Measurements from ENCODE around the gene FAM89B. TPM values are rescaled to one million over a fixed set of nuclear protein-coding genes. Genes with fewer than 3 reads are reported as not detected.

Gene FAM89B
- total RNA-seq, 2 experiments from 2014 or later = 32.0 to 33.6 TPM

DNA sequence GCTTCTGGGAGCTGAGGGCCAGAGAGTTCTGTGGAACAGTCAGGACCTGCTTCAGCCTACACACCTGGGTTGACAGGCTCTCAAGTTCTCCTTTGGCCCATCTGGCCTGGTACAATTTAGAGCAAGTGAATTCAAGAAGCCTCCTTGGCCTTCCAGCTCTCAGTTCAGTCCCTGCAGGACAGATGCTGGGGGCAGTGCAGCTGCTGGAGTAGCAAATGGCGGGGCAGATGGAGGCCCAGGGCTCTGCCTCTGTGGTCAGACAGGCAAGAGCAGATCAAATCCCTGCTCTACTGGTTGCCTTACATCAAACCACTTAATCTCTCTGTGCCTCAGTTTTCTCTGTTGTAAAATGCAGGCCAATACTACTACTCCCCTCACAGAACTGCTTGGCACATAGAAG lies 31.9 kb downstream of the FAM89B start:
- no peaks in the 10 kb centered on the region for H3K27me3 Mint-ChIP-seq (ENCODE audit: low read depth)
- DNase-seq (no peak), ATAC-seq (no peak)
- H3K4me1 Mint-ChIP-seq (ENCODE audit: low read depth) = peaks cover 11% of the 10 kb centered on the region
- no peak overlapping the region for H3K4me3 Mint-ChIP-seq
- H3K27ac Mint-ChIP-seq = no peak overlapping the region
- H3K9me3 Mint-ChIP-seq (ENCODE audit: insufficient read depth) = no peaks in the 10 kb centered on the region
- ChIA-PET CTCF (interaction anchor here (0.9 to 2.9 kb wide), 4 partner anchors 10 to 64 kb away, joined by 3 to 13 read pairs (median 3); no protein-coding TSS in a partner anchor), POLR2A (no interaction called here)
- peaks cover 52% of the 10 kb centered on the region for H3K36me3 Mint-ChIP-seq (ENCODE audit: low read depth)

DNA sequence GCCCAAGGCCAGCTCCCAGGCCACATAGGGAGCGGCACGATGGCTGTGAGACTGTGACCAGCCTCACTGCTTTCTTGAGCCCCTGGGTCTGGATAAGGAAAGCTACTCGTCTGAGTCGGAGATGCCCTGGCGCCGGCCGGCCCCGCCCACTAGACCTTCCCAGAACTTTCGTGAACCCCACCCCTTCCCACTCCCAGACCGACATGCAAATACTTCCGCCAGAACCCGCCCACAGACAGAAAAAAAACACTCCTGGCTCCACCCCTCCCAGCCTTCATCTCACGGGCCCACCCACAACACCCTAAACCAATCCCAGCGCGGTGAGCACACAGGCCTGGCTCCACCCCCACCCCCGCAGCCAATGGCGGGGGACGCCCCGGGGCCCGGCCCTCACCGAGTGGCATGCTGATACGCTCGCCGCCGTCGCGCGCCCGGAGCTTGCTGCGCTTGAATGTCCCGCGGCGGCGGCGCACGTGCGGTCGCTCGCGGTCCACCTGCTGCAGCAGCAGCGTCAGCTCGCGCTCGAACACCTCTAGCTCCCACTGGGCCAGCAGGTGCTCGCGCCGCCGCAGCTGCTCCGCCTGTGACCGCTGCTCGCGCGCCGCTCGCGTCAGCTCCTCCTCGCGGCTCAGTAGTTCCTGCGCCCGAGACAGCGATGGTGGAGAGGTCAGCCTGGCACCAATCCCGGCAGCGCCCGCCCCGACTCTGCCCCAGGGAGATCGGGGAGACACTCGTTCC lies 34.7 kb downstream of the FAM89B start:
- Mint-ChIP-seq H3K4me3 (no peak overlapping the region), H3K9me3 (ENCODE audit: insufficient read depth) (no peaks in the 10 kb centered on the region), H3K27ac (no peak overlapping the region), H3K36me3 (ENCODE audit: low read depth) (peaks cover 59% of the 10 kb centered on the region), H3K4me1 (ENCODE audit: low read depth) (peaks cover 36% of the 10 kb centered on the region), H3K27me3 (ENCODE audit: low read depth) (no peaks in the 10 kb centered on the region)
- DNase-seq (no peak), ATAC-seq (peak; percentile 52)
- CTCF ChIA-PET = interaction anchor here (1.0 to 1.6 kb wide), 2 partner anchors 13 to 19 kb away, joined by 3 to 7 read pairs; no protein-coding TSS in a partner anchor
- POLR2A ChIA-PET = interaction anchor here (1.2 kb wide), 1 partner anchor 18 kb away, joined by 3 read pairs; no protein-coding TSS in a partner anchor

DNA sequence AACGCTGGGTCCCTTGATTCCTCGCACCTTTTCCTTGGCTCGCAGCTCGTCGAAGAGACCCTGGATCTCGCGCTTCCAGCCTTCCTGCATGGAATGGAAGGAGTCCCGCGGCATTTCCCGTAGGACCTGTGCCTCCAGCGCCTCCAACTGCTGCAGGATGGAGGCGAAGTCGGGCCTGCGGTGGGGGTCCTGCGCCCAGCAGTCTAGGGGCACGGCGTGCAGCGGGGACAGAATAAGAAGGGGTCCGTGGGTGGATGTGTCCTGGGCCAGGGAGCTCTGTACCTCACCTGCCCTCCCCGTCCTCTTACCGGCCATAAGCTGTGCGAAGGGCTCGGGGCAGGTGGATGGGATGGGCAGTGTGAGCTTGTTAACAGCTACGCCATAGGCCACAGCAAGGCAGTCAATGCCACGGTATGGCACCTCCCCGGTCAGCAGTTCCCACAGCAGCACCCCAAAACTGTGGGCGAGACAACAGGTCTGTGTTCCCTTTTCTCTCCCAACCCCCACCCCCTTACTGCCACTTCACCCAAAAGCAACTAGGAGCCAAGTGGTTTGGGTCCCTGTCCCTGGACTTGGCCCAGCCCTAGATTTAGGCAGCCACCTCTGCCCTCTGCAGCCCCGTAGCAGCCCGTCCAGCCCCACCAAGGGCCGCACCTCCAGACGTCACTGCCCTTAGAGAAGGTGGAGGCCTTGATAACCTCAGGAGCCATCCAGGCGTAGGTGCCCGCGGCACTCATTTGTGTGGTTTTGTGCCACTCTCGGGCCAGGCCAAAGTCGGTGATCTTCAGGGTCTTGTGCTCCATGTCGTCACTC lies 35.5 kb downstream of the FAM89B start:
- DNase-seq = no peak
- H3K4me1 Mint-ChIP-seq (ENCODE audit: low read depth) = peaks cover 44% of the 10 kb centered on the region
- peaks cover 64% of the 10 kb centered on the region for H3K36me3 Mint-ChIP-seq (ENCODE audit: low read depth)
- ChIA-PET CTCF (interaction anchor here (1.0 to 1.6 kb wide), 2 partner anchors 14 to 20 kb away, joined by 3 to 7 read pairs; no protein-coding TSS in a partner anchor), POLR2A (interaction anchor here (1.2 kb wide), 1 partner anchor 18 kb away, joined by 3 read pairs; no protein-coding TSS in a partner anchor)
- no peak for ATAC-seq
- H3K27ac Mint-ChIP-seq = peak overlapping the region; percentile 39
- no peaks in the 10 kb centered on the region for H3K9me3 Mint-ChIP-seq (ENCODE audit: insufficient read depth)
- H3K27me3 Mint-ChIP-seq (ENCODE audit: low read depth) = no peaks in the 10 kb centered on the region
- H3K4me3 Mint-ChIP-seq = no peak overlapping the region

DNA sequence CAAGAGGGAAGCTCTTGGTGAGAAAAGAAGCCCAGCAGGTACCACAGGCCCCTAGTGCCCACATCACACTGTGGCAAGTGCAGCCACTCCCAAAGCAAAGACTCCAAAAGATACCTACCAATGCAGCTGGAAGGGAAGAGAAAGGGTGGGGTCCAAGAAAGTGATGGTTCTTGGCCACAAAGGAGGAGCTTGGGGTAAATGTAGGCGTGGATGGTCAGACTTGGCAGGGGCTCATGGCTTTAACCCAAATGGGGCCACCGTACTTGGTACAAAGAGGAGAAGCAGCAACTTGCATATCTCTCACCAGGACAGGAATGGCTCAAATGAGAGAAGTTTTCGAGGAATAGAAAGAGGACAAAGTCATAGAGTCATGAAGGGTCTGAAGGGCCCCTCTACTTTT lies 36.9 kb downstream of the FAM89B start:
- peak overlapping the region; percentile 71 for H3K27ac Mint-ChIP-seq
- POLR2A ChIA-PET = interaction anchor here (1.3 to 1.7 kb wide), 2 partner anchors 10 to 19 kb away, joined by 3 to 5 read pairs; no protein-coding TSS in a partner anchor
- CTCF ChIA-PET = interaction anchor here (1.5 to 3.9 kb wide), 3 partner anchors 15 to 69 kb away, joined by 4 to 24 read pairs (median 12); partner anchors contain the start of gene FAM89B

DNA sequence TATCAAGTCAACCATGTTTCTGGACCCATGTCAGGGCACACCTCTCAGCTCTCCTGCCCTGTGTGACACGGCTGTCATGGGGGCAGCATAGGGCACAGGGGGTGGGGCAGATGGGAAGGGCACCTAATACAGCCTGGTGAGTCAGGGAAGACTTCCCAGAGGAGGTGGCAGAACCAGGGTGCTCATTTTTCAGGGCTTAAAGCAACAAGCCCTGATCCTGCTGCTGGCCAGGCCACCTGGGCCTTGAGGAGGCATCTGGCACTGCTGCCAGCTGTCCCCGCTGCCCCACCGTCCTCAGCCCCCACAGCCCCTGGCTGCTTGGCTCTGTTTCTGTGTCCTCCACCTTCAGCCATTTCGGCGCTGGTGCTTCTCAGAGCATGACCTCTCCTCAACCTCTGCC lies 37.3 kb downstream of the FAM89B start:
- no peak overlapping the region for H3K4me3 Mint-ChIP-seq
- no peak for DNase-seq
- no peak for ATAC-seq
- POLR2A ChIA-PET = interaction anchor here (1.3 to 1.7 kb wide), 2 partner anchors 10 to 19 kb away, joined by 3 to 5 read pairs; no protein-coding TSS in a partner anchor
- peak overlapping the region; percentile 71 for H3K27ac Mint-ChIP-seq
- CTCF ChIA-PET = interaction anchor here (1.0 to 3.9 kb wide), 5 partner anchors 16 to 69 kb away, joined by 3 to 24 read pairs (median 4); partner anchors contain the start of gene FAM89B
- H3K9me3 Mint-ChIP-seq (ENCODE audit: insufficient read depth) = no peaks in the 10 kb centered on the region
- peaks cover 49% of the 10 kb centered on the region for H3K4me1 Mint-ChIP-seq (ENCODE audit: low read depth)
- no peaks in the 10 kb centered on the region for H3K27me3 Mint-ChIP-seq (ENCODE audit: low read depth)
- H3K36me3 Mint-ChIP-seq (ENCODE audit: low read depth) = peaks cover 47% of the 10 kb centered on the region

More for the DNA sequence above, 36.9 kb downstream of the FAM89B start:
- no peak overlapping the region for H3K4me3 Mint-ChIP-seq
- peaks cover 51% of the 10 kb centered on the region for H3K36me3 Mint-ChIP-seq (ENCODE audit: low read depth)
- ATAC-seq = no peak
- H3K9me3 Mint-ChIP-seq (ENCODE audit: insufficient read depth) = no peaks in the 10 kb centered on the region
- no peaks in the 10 kb centered on the region for H3K27me3 Mint-ChIP-seq (ENCODE audit: low read depth)
- no peak for DNase-seq
- H3K4me1 Mint-ChIP-seq (ENCODE audit: low read depth) = peaks cover 49% of the 10 kb centered on the region

DNA sequence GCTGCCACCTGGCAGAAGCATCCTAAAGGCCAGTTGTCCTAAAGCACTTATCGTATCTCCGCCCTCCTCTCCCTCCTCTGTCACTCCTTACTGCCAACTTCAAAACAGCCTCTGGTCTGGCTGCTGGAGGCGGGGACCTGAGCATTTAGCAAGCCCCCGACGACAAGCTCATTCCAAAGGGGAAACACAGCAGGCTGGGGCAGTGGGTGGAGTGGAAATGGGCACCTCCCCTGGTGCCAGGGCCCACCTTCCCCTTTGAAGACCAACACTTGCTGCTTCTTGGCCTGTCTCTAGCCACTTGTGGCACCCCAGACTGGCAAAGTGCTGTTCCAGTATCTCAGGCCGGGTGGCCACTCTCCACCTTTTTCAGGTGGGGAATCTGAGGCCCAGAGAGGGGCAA lies 38.1 kb downstream of the FAM89B start:
- Mint-ChIP-seq H3K4me1 (ENCODE audit: low read depth) (peaks cover 49% of the 10 kb centered on the region), H3K4me3 (no peak overlapping the region), H3K9me3 (ENCODE audit: insufficient read depth) (no peaks in the 10 kb centered on the region), H3K27me3 (ENCODE audit: low read depth) (no peaks in the 10 kb centered on the region), H3K36me3 (ENCODE audit: low read depth) (peaks cover 46% of the 10 kb centered on the region), H3K27ac (peak overlapping the region; percentile 53)
- ChIA-PET POLR2A (interaction anchor here (0.9 to 1.7 kb wide), 2 partner anchors 11 to 33 kb away, joined by 5 read pairs; no protein-coding TSS in a partner anchor), CTCF (interaction anchor here (1.0 to 3.9 kb wide), 5 partner anchors 16 to 70 kb away, joined by 3 to 24 read pairs (median 4); partner anchors contain the start of gene FAM89B)
- ATAC-seq (no peak), DNase-seq (no peak)

DNA sequence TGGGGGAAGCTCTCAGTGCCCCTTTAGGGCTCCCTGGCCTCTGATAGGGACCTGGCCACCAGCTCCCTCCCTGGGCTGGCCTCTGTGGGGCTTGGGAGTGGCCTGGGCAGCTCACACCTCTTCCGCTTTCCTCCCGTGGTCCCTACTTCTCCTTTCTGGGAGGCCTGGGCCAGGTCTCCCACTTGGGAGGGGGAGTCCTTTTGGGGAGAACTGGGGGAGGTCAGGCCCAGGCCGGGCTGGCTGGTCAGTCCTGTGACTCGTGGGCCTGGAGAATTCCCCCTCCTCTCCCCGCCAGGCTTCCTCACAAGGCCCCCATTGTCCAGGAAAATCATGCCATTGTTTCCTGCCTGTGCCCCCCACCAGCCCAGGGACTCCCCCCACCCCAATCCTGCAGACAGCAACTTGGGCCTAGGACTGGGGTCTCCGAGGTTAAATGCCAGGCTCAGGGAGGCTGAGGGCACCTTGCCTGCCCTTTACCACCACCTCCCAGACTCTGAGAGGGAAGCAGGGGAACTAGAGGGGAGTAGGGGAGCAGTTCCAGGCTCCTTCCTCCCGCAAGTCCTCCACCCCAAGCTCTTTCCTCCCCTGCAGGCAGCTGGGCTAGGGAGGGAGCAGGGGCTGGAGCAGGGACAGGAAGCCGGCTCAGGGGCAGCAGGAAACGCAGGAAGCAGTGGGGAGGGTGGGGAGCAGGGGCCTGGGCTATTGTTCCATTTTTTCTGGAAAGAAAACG lies 38.9 kb downstream of the FAM89B start:
- Mint-ChIP-seq H3K4me3 (peak overlapping the region; percentile 86), H3K9me3 (ENCODE audit: insufficient read depth) (no peaks in the 10 kb centered on the region), H3K27ac (peak overlapping the region; percentile 53), H3K27me3 (ENCODE audit: low read depth) (no peaks in the 10 kb centered on the region), H3K4me1 (ENCODE audit: low read depth) (peaks cover 49% of the 10 kb centered on the region), H3K36me3 (ENCODE audit: low read depth) (peaks cover 42% of the 10 kb centered on the region)
- ChIA-PET CTCF (interaction anchor here (1.4 to 3.9 kb wide), 5 partner anchors 17 to 71 kb away, joined by 3 to 24 read pairs (median 4); partner anchors contain the start of gene FAM89B), POLR2A (interaction anchor here (0.9 kb wide), 1 partner anchor 34 kb away, joined by 5 read pairs; no protein-coding TSS in a partner anchor)
- ATAC-seq (no peak), DNase-seq (no peak)

DNA sequence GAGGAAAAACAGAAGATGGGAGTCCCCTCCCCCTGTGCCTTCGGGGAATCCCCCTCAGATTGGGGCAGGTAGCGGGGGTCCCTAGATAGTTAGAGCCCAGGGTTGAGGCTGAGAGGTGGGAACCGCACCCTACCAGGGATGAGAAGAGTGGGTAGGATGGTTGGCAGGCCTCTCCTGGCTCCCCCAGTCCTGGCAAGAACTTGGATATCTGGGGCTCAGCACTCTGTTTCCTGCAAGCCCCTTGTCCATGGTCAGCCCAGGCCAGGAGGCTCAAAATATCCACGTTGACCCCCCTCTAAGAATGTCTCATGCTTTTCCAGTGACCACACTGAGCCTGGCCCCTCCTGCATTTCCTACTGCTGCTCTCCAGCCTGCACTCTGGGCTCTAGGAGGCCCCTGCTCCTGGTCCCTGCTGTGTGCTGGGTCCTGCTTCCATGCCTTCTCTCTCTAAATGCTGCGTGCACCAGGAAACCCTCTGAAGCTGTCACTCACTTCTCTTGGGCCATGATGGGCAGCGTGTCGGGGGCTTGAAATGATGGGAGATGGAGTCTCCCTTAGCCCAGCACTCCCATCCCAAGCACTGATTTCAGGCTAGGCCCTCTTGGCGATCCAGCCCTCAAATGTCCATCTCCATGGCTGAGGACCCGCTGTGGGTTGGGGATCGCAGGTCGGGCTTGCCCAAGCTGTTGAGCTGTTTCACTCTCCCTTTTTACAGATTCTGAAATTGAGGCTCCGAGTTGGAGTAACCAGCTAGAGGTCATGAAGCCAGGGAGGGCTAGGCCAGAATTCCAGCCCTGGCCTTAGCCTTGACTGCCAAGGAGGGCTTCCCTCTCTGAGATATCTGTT lies 39.6 kb downstream of the FAM89B start:
- Mint-ChIP-seq H3K4me1 (ENCODE audit: low read depth) (peaks cover 54% of the 10 kb centered on the region), H3K36me3 (ENCODE audit: low read depth) (peaks cover 45% of the 10 kb centered on the region), H3K27ac (peak overlapping the region; percentile 90), H3K9me3 (ENCODE audit: insufficient read depth) (no peaks in the 10 kb centered on the region), H3K4me3 (peak overlapping the region; percentile 86), H3K27me3 (ENCODE audit: low read depth) (no peaks in the 10 kb centered on the region)
- ATAC-seq (no peak), DNase-seq (no peak)
- ChIA-PET CTCF (interaction anchor here (0.9 to 3.9 kb wide), 5 partner anchors 18 to 40 kb away, joined by 3 to 16 read pairs (median 3); partner anchors contain the start of genes EHBP1L1, FAM89B and KCNK7), POLR2A (interaction anchor here (1.1 to 2.0 kb wide), 4 partner anchors 23 to 113 kb away, joined by 4 to 8 read pairs (median 6); partner anchors contain the start of genes MALAT1 and SIPA1)

DNA sequence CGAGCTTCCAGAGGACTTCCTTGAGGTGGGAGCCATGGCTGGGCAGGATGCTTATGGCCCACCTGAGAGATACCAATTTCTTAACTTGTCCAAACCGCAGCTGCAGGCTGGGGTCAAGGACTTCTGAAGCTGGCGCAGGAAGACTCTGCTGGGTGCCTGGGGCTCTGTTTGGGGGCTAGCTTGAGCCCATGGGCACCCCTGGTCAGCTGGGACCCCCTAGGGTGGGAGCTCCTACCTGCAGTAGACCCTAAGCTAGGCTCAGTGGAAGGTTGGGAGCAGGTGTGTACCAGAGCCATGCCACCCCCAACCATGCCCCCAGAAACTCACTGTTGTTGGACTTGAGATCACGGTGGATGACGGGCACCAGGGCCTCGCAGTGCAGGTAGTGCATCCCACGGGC lies 40.4 kb downstream of the FAM89B start:
- ATAC-seq = no peak
- peak overlapping the region; percentile 86 for H3K4me3 Mint-ChIP-seq
- no peak for DNase-seq
- CTCF ChIA-PET = interaction anchor here (0.8 to 3.9 kb wide), 6 partner anchors 10 to 41 kb away, joined by 3 to 16 read pairs (median 3); partner anchors contain the start of genes EHBP1L1, FAM89B and KCNK7
- H3K27ac Mint-ChIP-seq = peak overlapping the region; percentile 97
- no peaks in the 10 kb centered on the region for H3K27me3 Mint-ChIP-seq (ENCODE audit: low read depth)
- H3K9me3 Mint-ChIP-seq (ENCODE audit: insufficient read depth) = no peaks in the 10 kb centered on the region
- POLR2A ChIA-PET = interaction anchor here (0.9 to 2.0 kb wide), 7 partner anchors 23 to 188 kb away, joined by 3 to 8 read pairs (median 5); partner anchors contain the start of genes MALAT1 and SIPA1
- peaks cover 60% of the 10 kb centered on the region for H3K4me1 Mint-ChIP-seq (ENCODE audit: low read depth)
- peaks cover 42% of the 10 kb centered on the region for H3K36me3 Mint-ChIP-seq (ENCODE audit: low read depth)
